22Rv1 (cell line): ENCODE results near the gene ME3.

ENCODE experiments used
- CTCF ChIP-seq: fragments of 450-650 bp; IDR thresholded peaks from 2 replicates; pipeline ENCODE4 v1.5.1; 2017; ENCODE audit warnings: mild to moderate bottlenecking
- ZFX ChIP-seq: fragments of 450-650 bp; IDR thresholded peaks from 2 replicates; pipeline ENCODE4 v1.6.1; 2017; ENCODE audit warnings: antibody characterized with exemption, borderline replicate concordance

- TF ChIP-seq CTCF (no peak), ZFX (no peak)
Measured at GRCh38 chr11:86675017-86675416, 2.6 kb upstream of the ME3 start.
